ENCODE results near the gene FAM13B.

FAM13B gene

DNA sequence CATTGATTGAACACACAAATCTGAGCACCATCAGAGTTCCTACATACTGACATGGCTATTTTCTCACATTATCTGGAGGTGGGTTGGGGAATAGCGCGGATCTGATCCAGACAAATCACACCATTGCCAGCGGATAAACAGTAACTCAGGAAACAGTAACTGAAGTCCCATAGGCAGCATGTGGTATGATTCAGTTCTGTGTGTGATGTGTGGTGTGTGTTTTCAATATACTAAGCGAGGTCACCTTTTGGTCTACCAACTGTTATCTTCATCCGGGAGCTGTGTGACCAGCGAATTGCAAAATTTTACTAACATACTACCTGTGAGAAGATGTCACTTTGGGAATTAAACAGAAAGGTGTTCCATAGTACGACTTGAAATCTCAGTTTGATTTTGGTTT is 93.5 kb downstream of the FAM13B start:
- TF ChIP-seq, protein P1, sequence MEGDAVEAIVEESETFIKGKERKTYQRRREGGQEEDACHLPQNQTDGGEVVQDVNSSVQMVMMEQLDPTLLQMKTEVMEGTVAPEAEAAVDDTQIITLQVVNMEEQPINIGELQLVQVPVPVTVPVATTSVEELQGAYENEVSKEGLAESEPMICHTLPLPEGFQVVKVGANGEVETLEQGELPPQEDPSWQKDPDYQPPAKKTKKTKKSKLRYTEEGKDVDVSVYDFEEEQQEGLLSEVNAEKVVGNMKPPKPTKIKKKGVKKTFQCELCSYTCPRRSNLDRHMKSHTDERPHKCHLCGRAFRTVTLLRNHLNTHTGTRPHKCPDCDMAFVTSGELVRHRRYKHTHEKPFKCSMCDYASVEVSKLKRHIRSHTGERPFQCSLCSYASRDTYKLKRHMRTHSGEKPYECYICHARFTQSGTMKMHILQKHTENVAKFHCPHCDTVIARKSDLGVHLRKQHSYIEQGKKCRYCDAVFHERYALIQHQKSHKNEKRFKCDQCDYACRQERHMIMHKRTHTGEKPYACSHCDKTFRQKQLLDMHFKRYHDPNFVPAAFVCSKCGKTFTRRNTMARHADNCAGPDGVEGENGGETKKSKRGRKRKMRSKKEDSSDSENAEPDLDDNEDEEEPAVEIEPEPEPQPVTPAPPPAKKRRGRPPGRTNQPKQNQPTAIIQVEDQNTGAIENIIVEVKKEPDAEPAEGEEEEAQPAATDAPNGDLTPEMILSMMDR (IDR thresholded peaks at IDR 0.05; ENCODE audit: insufficient read depth, low read depth, low read length, missing control alignments), result no peak
- no peak for DNase-seq (ENCODE audit: low read depth)

DNA sequence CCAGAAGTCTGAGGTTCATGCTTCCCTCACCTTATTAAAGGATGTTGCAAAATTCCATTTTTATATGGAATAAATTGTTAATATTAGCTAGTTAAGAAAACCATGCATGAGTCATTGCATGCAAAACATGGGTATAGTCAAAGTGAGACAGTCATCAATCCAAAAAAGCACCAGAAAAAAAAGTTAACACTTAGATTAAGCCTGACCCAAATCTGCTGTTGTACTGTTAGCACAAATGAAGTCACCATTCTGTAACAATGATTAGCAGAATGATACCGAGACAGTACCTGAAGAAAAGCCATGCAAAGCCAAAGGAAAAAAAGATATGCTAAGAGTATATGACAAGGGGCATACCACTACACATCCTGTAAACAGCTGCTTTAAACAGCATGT is 94.1 kb downstream of the FAM13B start:
- TF ChIP-seq, protein P1 (IDR thresholded peaks at IDR 0.05; ENCODE audit: insufficient read depth, low read depth, low read length, missing control alignments), result no peak
- no peak overlapping the region for H3K4me3 ChIP-seq (ENCODE audit: low read length)
- no peak for DNase-seq (ENCODE audit: low read depth)

More for the DNA sequence above, 93.5 kb downstream of the FAM13B start:
- no peak overlapping the region for H3K4me3 ChIP-seq (ENCODE audit: low read length)

GRCh38 chr5:137937994-137938750 is 94.7 kb downstream of the FAM13B start:
- no peak for DNase-seq (ENCODE audit: low read depth)
- H3K4me3 ChIP-seq (ENCODE audit: low read length), result no peak overlapping the region
- TF ChIP-seq, protein P1 (IDR thresholded peaks at IDR 0.05; ENCODE audit: insufficient read depth, low read depth, low read length, missing control alignments), result no peak

- no peak overlapping the region for H3K4me3 ChIP-seq (ENCODE audit: low read length)
- TF ChIP-seq, protein P1 (IDR thresholded peaks at IDR 0.05; ENCODE audit: insufficient read depth, low read depth, low read length, missing control alignments), result no peak
- no peak for DNase-seq (ENCODE audit: low read depth)
Observed at GRCh38 chr5:137935694-137936093, 97.2 kb downstream of the FAM13B start.

DNA sequence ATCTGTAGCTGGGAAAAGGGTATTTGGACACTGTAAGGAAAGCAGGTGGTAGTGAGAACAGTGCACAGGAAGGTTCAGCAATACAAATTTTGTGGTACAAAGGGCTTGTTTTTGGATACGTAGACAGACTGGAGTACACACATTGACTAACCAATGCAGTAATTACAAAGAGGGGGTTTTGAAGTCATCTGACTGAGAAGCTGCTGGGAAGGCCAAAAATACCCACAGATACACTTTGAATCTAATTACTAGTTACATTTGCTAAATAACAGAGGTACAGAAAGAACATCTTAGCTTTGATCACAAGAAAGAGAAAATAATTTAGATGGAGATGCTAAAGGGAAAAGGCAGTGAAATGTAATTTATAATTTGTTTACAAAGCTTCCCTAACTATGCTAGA is 97.7 kb downstream of the FAM13B start:
- TF ChIP-seq, protein P1 (IDR thresholded peaks at IDR 0.05; ENCODE audit: insufficient read depth, low read depth, low read length, missing control alignments), result no peak
- no peak for DNase-seq (ENCODE audit: low read depth)
- no peak overlapping the region for H3K4me3 ChIP-seq (ENCODE audit: low read length)

DNA sequence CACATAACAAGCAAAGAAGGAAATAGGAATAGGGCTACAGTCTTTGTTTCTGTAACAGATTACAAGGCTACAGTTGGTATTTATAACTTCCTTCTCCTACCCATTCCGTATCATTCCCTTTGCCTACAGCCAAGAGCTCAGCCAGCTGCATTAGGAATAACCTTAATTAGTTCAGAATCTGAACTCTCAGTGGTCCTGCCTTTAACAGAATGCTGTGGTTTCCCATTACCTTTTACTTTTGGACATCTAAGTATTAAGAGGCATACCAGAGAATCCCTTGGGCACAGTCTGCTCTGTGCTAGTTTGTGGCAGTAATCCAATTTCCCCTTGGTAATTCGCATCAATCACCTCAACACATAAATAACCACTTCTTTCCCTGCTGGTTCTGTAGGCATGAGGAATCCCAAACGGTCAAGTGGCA is 99.4 kb downstream of the FAM13B start:
- no peak overlapping the region for H3K4me3 ChIP-seq (ENCODE audit: low read length)
- no peak for DNase-seq (ENCODE audit: low read depth)
- TF ChIP-seq, protein P1 (IDR thresholded peaks at IDR 0.05; ENCODE audit: insufficient read depth, low read depth, low read length, missing control alignments), result no peak

DNA sequence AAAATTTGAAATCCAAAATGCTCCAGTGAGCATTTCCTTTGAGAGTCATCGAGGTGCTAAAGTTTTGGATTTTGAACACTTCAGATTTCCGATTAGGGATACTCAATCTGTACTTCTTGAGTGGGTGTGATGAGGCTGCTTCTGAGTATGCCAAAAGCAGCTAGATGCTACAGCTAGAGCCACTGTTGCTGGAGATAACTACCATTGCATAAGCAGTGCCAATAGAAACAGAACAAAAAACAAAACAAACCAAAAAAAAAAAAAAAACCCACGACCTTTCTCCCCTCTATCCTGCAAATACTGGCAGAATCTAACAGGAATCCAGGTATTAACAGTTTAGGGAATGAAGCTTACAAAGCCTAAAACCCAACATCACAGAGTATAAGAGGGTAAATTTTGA is 100.1 kb downstream of the FAM13B start:
- no peak for DNase-seq (ENCODE audit: low read depth)
- H3K4me3 ChIP-seq (ENCODE audit: low read length), result no peak overlapping the region
- TF ChIP-seq, protein P1 (IDR thresholded peaks at IDR 0.05; ENCODE audit: insufficient read depth, low read depth, low read length, missing control alignments), result no peak

All from epithelial cell of esophagus (primary cell).